C4-2B (cell line): ENCODE data around the gene SLC9A4.

Experiments used
- H3K27ac ChIP-seq: fragments of 450-650 bp; 2 replicates; pipeline ENCODE4 v1.5.1; 2017
- ZFX ChIP-seq: fragments of 450-650 bp; IDR thresholded peaks from 2 replicates; pipeline ENCODE4 v1.6.1; 2017
- TF ChIP-seq, protein P1 (sequence below): fragments of 450-650 bp; conservative IDR thresholded peaks from 2 replicates; pipeline ENCODE4 v1.5.1; 2017; ENCODE audit warnings: mild to moderate bottlenecking

Gene SLC9A4

DNA sequence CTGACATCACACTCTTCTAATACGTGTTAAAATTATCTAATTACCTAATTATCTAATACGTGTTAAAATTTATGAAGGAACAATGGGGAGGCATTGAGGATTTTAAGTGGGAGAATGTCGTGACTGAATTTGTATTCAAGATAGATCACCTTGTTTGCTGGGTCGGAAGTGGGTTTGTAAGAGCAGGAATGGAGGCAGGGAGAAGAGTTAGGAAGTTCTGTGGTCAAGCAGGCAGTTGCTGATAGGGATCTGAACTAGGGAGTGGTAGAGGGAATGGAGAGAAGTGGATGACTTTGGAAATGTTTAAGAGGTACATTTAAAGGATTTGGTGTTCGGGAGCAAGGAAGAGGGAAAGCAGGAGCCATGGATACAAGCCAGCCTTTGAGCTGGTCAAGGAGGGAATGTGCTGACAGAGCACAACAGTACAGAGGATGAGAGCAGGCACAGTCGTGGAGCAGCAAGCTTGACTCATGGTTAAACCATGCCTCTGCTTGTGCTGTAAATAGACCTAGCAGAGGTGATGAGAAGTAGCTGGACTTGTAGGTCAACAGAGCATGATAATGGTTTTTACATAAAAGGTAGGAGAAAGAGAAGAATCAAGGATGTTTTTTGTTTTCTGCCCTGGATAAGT, 33.8 kb upstream of the SLC9A4 start:
- H3K27ac ChIP-seq = no peak overlapping the region
- TF ChIP-seq, protein P1, sequence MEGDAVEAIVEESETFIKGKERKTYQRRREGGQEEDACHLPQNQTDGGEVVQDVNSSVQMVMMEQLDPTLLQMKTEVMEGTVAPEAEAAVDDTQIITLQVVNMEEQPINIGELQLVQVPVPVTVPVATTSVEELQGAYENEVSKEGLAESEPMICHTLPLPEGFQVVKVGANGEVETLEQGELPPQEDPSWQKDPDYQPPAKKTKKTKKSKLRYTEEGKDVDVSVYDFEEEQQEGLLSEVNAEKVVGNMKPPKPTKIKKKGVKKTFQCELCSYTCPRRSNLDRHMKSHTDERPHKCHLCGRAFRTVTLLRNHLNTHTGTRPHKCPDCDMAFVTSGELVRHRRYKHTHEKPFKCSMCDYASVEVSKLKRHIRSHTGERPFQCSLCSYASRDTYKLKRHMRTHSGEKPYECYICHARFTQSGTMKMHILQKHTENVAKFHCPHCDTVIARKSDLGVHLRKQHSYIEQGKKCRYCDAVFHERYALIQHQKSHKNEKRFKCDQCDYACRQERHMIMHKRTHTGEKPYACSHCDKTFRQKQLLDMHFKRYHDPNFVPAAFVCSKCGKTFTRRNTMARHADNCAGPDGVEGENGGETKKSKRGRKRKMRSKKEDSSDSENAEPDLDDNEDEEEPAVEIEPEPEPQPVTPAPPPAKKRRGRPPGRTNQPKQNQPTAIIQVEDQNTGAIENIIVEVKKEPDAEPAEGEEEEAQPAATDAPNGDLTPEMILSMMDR = no peak
- no peak for TF ChIP-seq ZFX

DNA sequence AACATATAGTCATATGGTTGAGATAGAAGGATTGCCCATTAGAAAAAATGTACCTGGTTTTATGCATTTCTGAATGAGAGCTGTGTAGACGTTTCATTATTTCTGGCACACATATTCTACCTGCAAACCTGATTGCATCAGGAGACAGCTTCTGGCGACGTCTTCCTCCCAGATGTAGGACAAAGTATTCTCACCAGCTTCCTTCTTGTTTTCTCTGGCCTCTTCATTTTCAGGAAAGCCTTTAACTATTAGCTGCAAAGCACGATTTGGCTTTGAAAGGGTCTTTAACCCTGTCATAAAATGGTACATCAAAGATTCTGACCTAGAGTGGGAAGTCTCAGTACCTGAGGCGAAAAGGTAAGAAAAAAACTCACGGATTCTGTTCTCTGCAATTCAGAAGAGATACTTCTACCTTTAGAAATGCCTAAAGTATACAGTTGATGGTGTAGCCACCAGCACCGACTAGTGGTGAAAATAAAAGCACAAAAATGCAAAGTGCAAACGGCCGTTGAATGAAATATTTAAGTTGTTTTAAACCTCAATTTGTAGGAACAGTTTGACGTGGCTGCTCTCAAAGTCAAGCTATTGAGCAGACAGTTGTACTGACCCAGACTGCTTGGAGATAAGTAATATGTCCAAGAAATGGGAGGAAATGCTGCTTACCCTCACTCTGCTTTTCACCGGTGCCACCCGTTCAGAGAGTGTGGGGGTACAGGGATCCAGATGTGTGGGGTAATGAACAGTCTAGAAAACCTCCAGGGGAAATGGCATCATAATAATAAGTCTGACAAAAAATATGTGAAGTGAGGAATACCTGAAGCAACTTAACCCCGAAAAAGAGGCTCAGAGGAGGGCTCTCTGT, 29.8 kb upstream of the SLC9A4 start:
- no peak overlapping the region for H3K27ac ChIP-seq
- no peak for TF ChIP-seq ZFX
- TF ChIP-seq, protein P1 = peak; percentile 84

DNA sequence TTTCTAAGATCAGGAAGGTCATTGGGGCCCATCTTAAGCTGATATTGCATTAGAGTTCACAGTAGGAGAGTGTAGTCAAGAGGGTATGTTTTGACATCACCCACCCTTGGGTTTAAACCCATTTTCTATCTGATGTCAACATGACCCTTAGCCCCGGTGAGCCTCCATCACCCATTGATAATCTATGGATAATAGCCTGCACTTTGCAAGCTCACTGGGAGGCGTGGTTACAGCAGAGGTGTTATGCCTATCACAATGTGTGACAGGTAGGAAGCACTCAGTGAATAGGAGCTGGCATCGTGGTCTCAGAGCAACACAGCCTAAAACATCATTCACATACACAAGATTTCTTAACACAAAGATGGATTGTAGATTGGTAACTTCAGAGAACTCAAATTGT, 28.8 kb upstream of the SLC9A4 start:
- H3K27ac ChIP-seq = no peak overlapping the region
- TF ChIP-seq, protein P1 = no peak
- TF ChIP-seq ZFX = no peak

DNA sequence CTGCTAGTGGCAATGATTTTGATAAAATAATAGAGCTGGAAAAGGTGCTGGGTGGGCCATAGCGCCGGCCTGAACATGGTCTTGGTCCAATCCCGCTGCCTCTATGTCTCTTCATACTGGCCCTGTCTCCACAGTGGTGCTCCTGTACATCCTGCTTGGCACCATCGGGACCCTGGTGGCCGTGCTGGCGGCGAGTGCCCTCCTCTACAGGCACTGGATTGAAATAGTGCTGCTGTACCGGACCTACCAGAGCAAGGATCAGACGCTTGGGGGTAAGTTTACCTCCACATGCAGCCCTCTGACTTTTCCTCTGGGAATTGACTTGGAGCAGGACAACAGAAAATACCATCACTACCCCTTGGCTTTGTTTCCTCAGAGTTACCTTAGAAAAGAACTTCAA, 26.1 kb upstream of the SLC9A4 start:
- no peak for TF ChIP-seq ZFX
- TF ChIP-seq, protein P1 = no peak
- H3K27ac ChIP-seq = no peak overlapping the region

DNA sequence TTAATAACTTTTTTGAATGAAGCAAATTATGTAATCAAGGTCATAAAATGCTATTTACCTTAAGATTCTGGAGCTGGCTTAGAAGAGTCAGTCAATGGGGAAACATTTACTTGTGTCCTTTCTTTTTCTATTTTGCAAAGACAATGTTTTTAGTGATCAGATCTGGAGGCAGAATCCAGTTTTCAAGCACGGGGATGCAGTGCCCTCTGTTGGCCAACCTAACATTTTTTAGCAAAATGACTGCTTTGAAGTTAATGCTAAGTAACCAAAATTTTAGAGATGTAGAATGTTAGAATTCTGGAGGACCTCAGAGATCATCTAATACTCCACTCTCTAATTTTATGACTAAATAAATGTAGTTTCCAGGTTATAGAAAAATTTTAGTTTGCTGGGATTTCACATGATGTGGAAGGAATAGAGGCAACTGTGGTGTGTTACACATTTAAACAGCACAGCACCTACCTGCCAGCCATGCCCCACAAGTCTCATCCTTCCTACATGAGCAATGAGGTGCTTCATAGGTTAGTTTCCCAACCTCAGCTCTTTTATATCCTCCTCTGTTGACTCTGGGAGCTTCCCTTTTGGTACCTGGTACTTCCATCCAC, 23.6 kb upstream of the SLC9A4 start:
- TF ChIP-seq, protein P1 = peak; percentile 83
- no peak for TF ChIP-seq ZFX
- H3K27ac ChIP-seq = no peak overlapping the region

DNA sequence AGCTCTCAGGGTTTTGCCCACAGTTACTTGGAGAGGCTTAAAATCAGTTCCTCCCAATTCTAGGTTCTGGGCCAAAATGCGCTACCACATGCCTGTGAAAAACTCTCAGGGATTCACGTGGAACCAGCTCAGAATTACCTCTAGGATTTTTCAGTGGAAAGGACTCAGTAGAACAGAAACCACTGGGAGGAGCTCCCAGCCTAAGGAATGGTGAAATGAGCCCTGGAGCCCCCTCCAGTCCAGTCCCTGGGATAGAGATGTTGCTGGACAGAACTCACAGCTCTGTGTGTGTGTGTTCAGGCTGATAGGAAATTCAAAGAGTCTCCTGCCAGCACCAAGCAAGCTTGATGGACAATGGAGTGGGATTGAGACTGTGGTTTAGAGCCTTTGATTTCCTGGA, 21.1 kb upstream of the SLC9A4 start:
- TF ChIP-seq ZFX = no peak
- TF ChIP-seq, protein P1 = no peak
- H3K27ac ChIP-seq = no peak overlapping the region

DNA sequence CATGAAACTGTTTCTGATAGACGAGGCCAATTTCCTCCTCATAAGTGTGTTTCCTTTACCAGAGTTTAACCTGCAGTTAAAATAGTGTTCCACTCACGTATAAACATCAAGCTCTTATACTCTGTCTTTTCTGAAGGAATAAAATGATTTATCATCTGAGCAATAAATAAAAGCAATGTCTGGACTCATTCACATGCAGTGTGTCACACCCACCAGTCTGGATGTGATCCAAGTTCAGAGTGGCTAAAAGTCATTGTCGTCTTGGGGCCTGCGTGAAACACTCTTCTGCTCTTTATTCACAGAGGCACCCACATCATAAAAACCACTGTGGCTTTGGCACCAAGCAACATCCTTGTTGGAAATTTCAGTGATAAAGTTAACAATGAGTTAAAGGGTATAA, 19.5 kb upstream of the SLC9A4 start:
- no peak overlapping the region for H3K27ac ChIP-seq
- no peak for TF ChIP-seq ZFX
- TF ChIP-seq, protein P1 = no peak
